Colonic mucosa (tissue), 4 donors: ENCODE data around the gene TMEM51. TPM values are rescaled to one million over a fixed set of nuclear protein-coding genes. Genes with fewer than 3 reads are reported as not detected.

Experiments
- DNase-seq: peaks from one replicate; pipeline ENCODE4 v3.0.0-alpha.2; 2020
- H3K27ac ChIP-seq: fragments of 200-600 bp; one replicate; pipeline ENCODE4 v1.8.0; 2021
- H3K27me3 ChIP-seq: fragments of 200-600 bp; one replicate; pipeline ENCODE4 v1.8.0; 2021
- H3K36me3 ChIP-seq: fragments of 200-600 bp; one replicate; pipeline ENCODE4 v1.8.0; 2021
- H3K4me1 ChIP-seq: fragments of 200-600 bp; one replicate; pipeline ENCODE4 v1.8.0; 2021; ENCODE audit warnings: mild to moderate bottlenecking
- H3K4me3 ChIP-seq: fragments of 200-600 bp; one replicate; pipeline ENCODE4 v1.8.0; 2021
- H3K9ac ChIP-seq, 2 donors: one replicate each; pipeline ENCODE4 v1.7.0; 2013; ENCODE audit warnings: control low read depth in 2 of 2, low read depth in 2 of 2, low read length in 2 of 2
- H3K9me3 ChIP-seq: fragments of 200-600 bp; one replicate; pipeline ENCODE4 v1.8.0; 2021
- CTCF ChIP-seq: fragments of 200-600 bp; IDR thresholded peaks from one replicate; pipeline ENCODE4 v1.8.0; 2022; ENCODE audit warnings: antibody characterized with exemption, mild to moderate bottlenecking
- intact Hi-C: fragments of 100-400 bp; cut with DNase I; formaldehyde crosslinking; loops from one replicate; pipeline ENCODE4 v1.14.1; 2022
- total RNA-seq, 2 donors: library from RNA; stranded (reverse); fragmentation: NEBNext Ultra II Directional in 1 of 2; extraction: Animal tissue kit (Norgen Biotek cat#: 25700) in 1 of 2; gene quantifications; one replicate each; pipeline ENCODE4 v1.2.1, GENCODE V29; 2021
- donor health status: healthy.
- donor health status: DM: no; HTN: no; CAD: no.
- donor health status: DM: no; HTN: no; CAD: no.

The TMEM51 gene
- total RNA-seq, 2 donors from 2014 or later: 21.3 to 28.6 TPM

- Histone ChIP-seq H3K9ac (no peak overlapping the region), H3K4me3 (no peak overlapping the region), H3K27ac (no peak overlapping the region), H3K27me3 (no peaks in the 10 kb centered on the region), H3K4me1 (peaks cover 7% of the 10 kb centered on the region), H3K36me3 (no peaks in the 10 kb centered on the region), H3K9me3 (no peaks in the 10 kb centered on the region)
- no peak for TF ChIP-seq CTCF
- DNase-seq: no peak
- intact Hi-C loops: loop anchor here (5.0 kb wide), 1 partner anchor 122 kb away; no protein-coding TSS in a partner anchor
Measured at GRCh38 chr1:15150376-15150775, 3.2 kb upstream of the TMEM51 start.

GRCh38 chr1:15151377-15151806 lies 2.2 kb upstream of the TMEM51 start:
- H3K27ac ChIP-seq: peak overlapping the region; percentile 94
- no peaks in the 10 kb centered on the region for H3K9me3 ChIP-seq
- peak overlapping the region in 1 of 2 donors; percentile 91 for H3K9ac ChIP-seq
- no peak for TF ChIP-seq CTCF
- no peak overlapping the region for H3K4me3 ChIP-seq
- peaks cover 13% of the 10 kb centered on the region for H3K4me1 ChIP-seq
- intact Hi-C loops: loop anchor here (5.0 kb wide), 1 partner anchor 121 kb away; no protein-coding TSS in a partner anchor
- H3K36me3 ChIP-seq: no peaks in the 10 kb centered on the region
- no peak for DNase-seq
- H3K27me3 ChIP-seq: no peaks in the 10 kb centered on the region

- Histone ChIP-seq H3K4me3 (peak overlapping the region; percentile 87), H3K27me3 (no peaks in the 10 kb centered on the region), H3K27ac (peak overlapping the region; percentile 94), H3K9me3 (no peaks in the 10 kb centered on the region), H3K9ac (peak overlapping the region in 1 of 2 donors; percentile 91), H3K4me1 (peaks cover 13% of the 10 kb centered on the region), H3K36me3 (no peaks in the 10 kb centered on the region)
- TF ChIP-seq CTCF: no peak
- no peak for DNase-seq
- intact Hi-C loops: loop anchor here (5.0 kb wide), 1 partner anchor 120 kb away; no protein-coding TSS in a partner anchor
Measured at GRCh38 chr1:15151871-15152270, 1.7 kb upstream of the TMEM51 start.

GRCh38 chr1:15152318-15153183 lies 996 bp upstream of the TMEM51 start:
- peaks cover 17% of the 10 kb centered on the region for H3K4me1 ChIP-seq
- H3K4me3 ChIP-seq: peak overlapping the region; percentile 87
- no peaks in the 10 kb centered on the region for H3K9me3 ChIP-seq
- peak overlapping the region; percentile 94 for H3K27ac ChIP-seq
- DNase-seq: peak; percentile 92
- no peaks in the 10 kb centered on the region for H3K36me3 ChIP-seq
- intact Hi-C loops: loop anchor here (5.0 kb wide), 1 partner anchor 120 kb away; no protein-coding TSS in a partner anchor
- peak overlapping the region; percentile 83 to 91 for H3K9ac ChIP-seq
- H3K27me3 ChIP-seq: no peaks in the 10 kb centered on the region
- TF ChIP-seq CTCF: peak; percentile 48

- Histone ChIP-seq H3K9ac (peak overlapping the region; percentile 85 to 91), H3K36me3 (no peaks in the 10 kb centered on the region), H3K9me3 (no peaks in the 10 kb centered on the region), H3K4me3 (peak overlapping the region; percentile 87), H3K27ac (peak overlapping the region; percentile 94), H3K27me3 (no peaks in the 10 kb centered on the region), H3K4me1 (peaks cover 17% of the 10 kb centered on the region)
- TF ChIP-seq CTCF: peak; percentile 80
- intact Hi-C loops: loop anchor here (5.0 kb wide), 1 partner anchor 118 kb away; no protein-coding TSS in a partner anchor
- peak; percentile 78 for DNase-seq
Measured at GRCh38 chr1:15153842-15154479, 414 bp downstream of the TMEM51 start.
